ENCODE measurements around the gene RAPGEF2.

GRCh38 chr4:159153669-159154068 lies 50.8 kb downstream of the RAPGEF2 start:
- no peak for TF ChIP-seq CTCF (IDR thresholded peaks at IDR 0.05 in 2 of 3, conservative IDR thresholded peaks at IDR 0.05 in 1 of 3; ENCODE audit: control insufficient read depth in 2 of 3, extremely low read depth in 1 of 3, insufficient read depth in 1 of 3, low read depth in 3 of 3, low read length in 3 of 3)
- TF ChIP-seq ESRRA (IDR thresholded peaks at IDR 0.05; ENCODE audit: low read length) = no peak
- TF ChIP-seq RAD21 (IDR thresholded peaks at IDR 0.05; ENCODE audit: insufficient read depth, low read depth, low read length) = no peak
- no peak for TF ChIP-seq SUZ12 (IDR thresholded peaks at IDR 0.05; ENCODE audit: unreplicated experiment)
- no peak for TF ChIP-seq MXI1 (IDR thresholded peaks at IDR 0.05; ENCODE audit: low read depth, low read length)
- TF ChIP-seq EZH2 (IDR thresholded peaks at IDR 0.05; ENCODE audit: borderline replicate concordance, control insufficient read depth, low read depth, low read length) = no peak
- no peak for TF ChIP-seq TCF3 (IDR thresholded peaks at IDR 0.05; ENCODE audit: borderline replicate concordance, insufficient read depth, low read depth, low read length)
- no peak for TF ChIP-seq RBBP5 (conservative IDR thresholded peaks at IDR 0.05)
- no peak for TF ChIP-seq MYC (IDR thresholded peaks at IDR 0.05; ENCODE audit: insufficient read depth, insufficient read length, insufficient replicate concordance, low read length, severe bottlenecking)
- no peak for TF ChIP-seq ZNF592 (IDR thresholded peaks at IDR 0.05)
- no peak for TF ChIP-seq HCFC1 (IDR thresholded peaks at IDR 0.05; ENCODE audit: low read length)
- no peak for TF ChIP-seq LARP7 (IDR thresholded peaks at IDR 0.05)
- TF ChIP-seq POLR2AphosphoS5 (IDR thresholded peaks at IDR 0.05; ENCODE audit: low read length) = no peak
- no peak for TF ChIP-seq SMAD5 (IDR thresholded peaks at IDR 0.05; ENCODE audit: low read depth)
